ENCODE measurements around the gene SLC12A8. TPM values are rescaled to one million over a fixed set of nuclear protein-coding genes. Genes with fewer than 3 reads are reported as not detected.
A peak's percentile ranks its signal among the peaks of the same experiment; 100 is the strongest.

SLC12A8 gene
- total and polyA plus RNA-seq, 4 donors = 4.2 to 5.2 (median 4.9) TPM

- no peak overlapping the region for H3K4me3 ChIP-seq (ENCODE audit: low read depth, low read length)
- no peak for DNase-seq (ENCODE audit: low read depth in 4 of 6, low spot score in 6 of 6)
- no peaks in the 10 kb centered on the region for H3K9me3 ChIP-seq (ENCODE audit: control insufficient read depth, insufficient read depth, low read length)
- H3K27ac ChIP-seq (ENCODE audit: low read depth, low read length) = no peak overlapping the region
- H3K4me1 ChIP-seq (ENCODE audit: control insufficient read depth, insufficient read depth, low read length) = peaks cover 3% of the 10 kb centered on the region
- 67% methylated on average over 1 of the region's 3 CpGs for WGBS (ENCODE audit: insufficient coverage)
- H3K36me3 ChIP-seq (ENCODE audit: control insufficient read depth, insufficient read depth, low read length) = no peaks in the 10 kb centered on the region
- H3K27me3 ChIP-seq (ENCODE audit: control insufficient read depth, insufficient read depth, low read length) = no peaks in the 10 kb centered on the region
Observed at GRCh38 chr3:125179143-125179883, 33.2 kb downstream of the SLC12A8 start.

- over 99% methylated on average over 12 of the region's 13 CpGs for WGBS (ENCODE audit: insufficient coverage)
- Histone ChIP-seq H3K4me3 (ENCODE audit: low read depth, low read length) (no peak overlapping the region), H3K4me1 (ENCODE audit: control insufficient read depth, insufficient read depth, low read length) (peaks cover 3% of the 10 kb centered on the region), H3K27ac (ENCODE audit: low read depth, low read length) (no peak overlapping the region), H3K36me3 (ENCODE audit: control insufficient read depth, insufficient read depth, low read length) (no peaks in the 10 kb centered on the region), H3K27me3 (ENCODE audit: control insufficient read depth, insufficient read depth, low read length) (no peaks in the 10 kb centered on the region), H3K9me3 (ENCODE audit: control insufficient read depth, insufficient read depth, low read length) (no peaks in the 10 kb centered on the region)
- no peak for DNase-seq (ENCODE audit: low read depth in 4 of 6, low spot score in 6 of 6)
Observed at GRCh38 chr3:125177746-125178145, 34.8 kb downstream of the SLC12A8 start.

DNA sequence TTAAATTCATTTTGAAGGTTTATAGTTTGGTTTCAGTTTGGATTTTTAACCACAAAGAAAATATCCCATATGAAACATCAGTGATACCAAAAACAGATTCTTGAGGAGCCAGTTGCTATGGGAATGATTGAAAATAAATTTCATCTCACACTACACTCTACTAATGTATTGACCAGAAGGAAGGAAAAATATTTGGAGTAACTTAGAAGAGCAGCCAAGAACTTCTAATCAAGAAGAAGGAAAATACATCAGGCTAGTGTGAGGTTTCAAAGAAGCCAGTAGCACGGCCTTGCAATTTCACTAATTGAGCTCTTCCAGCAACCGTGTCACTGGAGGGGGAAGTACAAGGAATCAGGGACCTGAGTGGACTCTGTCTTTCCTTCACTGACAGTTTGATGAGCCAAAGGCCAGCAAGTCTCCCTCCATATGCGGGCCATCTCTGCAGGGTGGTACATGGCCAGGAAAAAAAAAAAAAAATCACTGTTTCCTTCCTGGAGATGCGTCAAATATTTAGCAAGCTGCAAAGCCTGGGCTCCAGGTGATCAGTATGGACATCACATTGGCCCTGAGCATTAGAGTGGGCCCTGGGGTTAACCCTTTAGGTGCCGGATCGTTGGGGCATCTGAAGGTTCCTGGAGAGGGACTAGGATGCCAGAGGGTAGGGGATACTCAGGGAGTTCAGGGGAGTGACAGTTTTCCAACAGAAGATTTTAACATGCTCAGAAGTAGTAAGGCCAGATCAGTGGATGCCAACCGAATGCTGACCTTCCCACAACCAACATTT, 37.1 kb downstream of the SLC12A8 start:
- WGBS (ENCODE audit: insufficient coverage) = 86% methylated on average over 5 of the region's 7 CpGs
- H3K4me1 ChIP-seq (ENCODE audit: control insufficient read depth, insufficient read depth, low read length) = peaks cover 3% of the 10 kb centered on the region
- H3K4me3 ChIP-seq (ENCODE audit: low read depth, low read length) = no peak overlapping the region
- H3K36me3 ChIP-seq (ENCODE audit: control insufficient read depth, insufficient read depth, low read length) = no peaks in the 10 kb centered on the region
- no peak for DNase-seq (ENCODE audit: low read depth in 4 of 6, low spot score in 6 of 6)
- H3K27ac ChIP-seq (ENCODE audit: low read depth, low read length) = no peak overlapping the region
- H3K27me3 ChIP-seq (ENCODE audit: control insufficient read depth, insufficient read depth, low read length) = no peaks in the 10 kb centered on the region
- no peaks in the 10 kb centered on the region for H3K9me3 ChIP-seq (ENCODE audit: control insufficient read depth, insufficient read depth, low read length)

GRCh38 chr3:125172346-125172745, 40.2 kb downstream of the SLC12A8 start:
- Histone ChIP-seq H3K9me3 (ENCODE audit: control insufficient read depth, insufficient read depth, low read length) (no peaks in the 10 kb centered on the region), H3K36me3 (ENCODE audit: control insufficient read depth, insufficient read depth, low read length) (no peaks in the 10 kb centered on the region), H3K4me3 (ENCODE audit: low read depth, low read length) (no peak overlapping the region), H3K27ac (ENCODE audit: low read depth, low read length) (no peak overlapping the region), H3K27me3 (ENCODE audit: control insufficient read depth, insufficient read depth, low read length) (no peaks in the 10 kb centered on the region), H3K4me1 (ENCODE audit: control insufficient read depth, insufficient read depth, low read length) (peaks cover 3% of the 10 kb centered on the region)
- WGBS (ENCODE audit: insufficient coverage) = no CpG with 5 or more reads among the region's 2 CpGs
- DNase-seq (ENCODE audit: low read depth in 4 of 6, low spot score in 6 of 6) = no peak

DNA sequence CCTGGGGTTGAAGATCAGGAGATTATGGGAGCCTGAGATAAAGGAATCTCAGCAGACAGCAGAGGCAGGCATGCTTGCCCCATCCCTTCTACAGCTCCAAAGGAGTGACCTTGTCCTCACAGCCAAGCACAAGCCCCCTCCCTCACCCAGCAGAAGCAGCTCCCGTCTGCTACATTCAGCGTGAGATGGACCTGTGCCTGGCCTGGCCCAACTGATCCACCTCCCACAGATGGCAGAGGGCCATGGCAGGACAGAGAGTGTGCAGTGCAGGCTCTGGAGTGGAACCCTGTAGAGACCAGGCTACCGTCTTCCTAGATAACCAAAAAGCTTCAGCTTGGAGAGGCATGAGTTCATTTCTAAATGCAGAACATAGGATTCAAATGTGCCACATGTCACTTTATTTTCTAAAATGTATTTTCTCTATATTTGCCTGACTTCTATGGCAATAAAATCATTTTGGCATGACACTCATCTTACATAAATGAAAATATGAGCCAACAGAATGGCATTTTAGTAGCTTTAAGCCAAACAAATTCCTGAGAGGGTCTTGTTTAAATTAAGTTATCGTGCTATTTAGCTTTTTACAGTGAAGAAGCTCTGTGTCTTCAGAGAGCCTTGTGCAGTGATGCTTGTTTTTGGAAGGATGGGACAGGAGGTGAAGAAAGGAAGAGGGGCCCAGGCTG, 43.7 kb downstream of the SLC12A8 start:
- 67% methylated on average over 3 of the region's 4 CpGs for WGBS (ENCODE audit: insufficient coverage)
- Histone ChIP-seq H3K36me3 (ENCODE audit: control insufficient read depth, insufficient read depth, low read length) (no peaks in the 10 kb centered on the region), H3K27ac (ENCODE audit: low read depth, low read length) (no peak overlapping the region), H3K27me3 (ENCODE audit: control insufficient read depth, insufficient read depth, low read length) (no peaks in the 10 kb centered on the region), H3K4me3 (ENCODE audit: low read depth, low read length) (no peak overlapping the region), H3K4me1 (ENCODE audit: control insufficient read depth, insufficient read depth, low read length) (peaks cover 9% of the 10 kb centered on the region), H3K9me3 (ENCODE audit: control insufficient read depth, insufficient read depth, low read length) (no peaks in the 10 kb centered on the region)
- DNase-seq (ENCODE audit: low read depth in 4 of 6, low spot score in 6 of 6) = peak in 1 of 6 donors; percentile 77

GRCh38 chr3:125166599-125167136, 45.9 kb downstream of the SLC12A8 start:
- Histone ChIP-seq H3K4me1 (ENCODE audit: control insufficient read depth, insufficient read depth, low read length) (peaks cover 13% of the 10 kb centered on the region), H3K9me3 (ENCODE audit: control insufficient read depth, insufficient read depth, low read length) (no peaks in the 10 kb centered on the region), H3K27me3 (ENCODE audit: control insufficient read depth, insufficient read depth, low read length) (no peaks in the 10 kb centered on the region), H3K27ac (ENCODE audit: low read depth, low read length) (no peak overlapping the region), H3K36me3 (ENCODE audit: control insufficient read depth, insufficient read depth, low read length) (peaks cover 2% of the 10 kb centered on the region), H3K4me3 (ENCODE audit: low read depth, low read length) (no peak overlapping the region)
- WGBS (ENCODE audit: insufficient coverage) = 93% methylated on average over 6 of the region's 13 CpGs
- no peak for DNase-seq (ENCODE audit: low read depth in 4 of 6, low spot score in 6 of 6)

- 92% methylated on average over 18 of the region's 18 CpGs for WGBS (ENCODE audit: insufficient coverage)
- peaks cover 13% of the 10 kb centered on the region for H3K4me1 ChIP-seq (ENCODE audit: control insufficient read depth, insufficient read depth, low read length)
Observed at GRCh38 chr3:125165948-125166553, 46.5 kb downstream of the SLC12A8 start.

DNA sequence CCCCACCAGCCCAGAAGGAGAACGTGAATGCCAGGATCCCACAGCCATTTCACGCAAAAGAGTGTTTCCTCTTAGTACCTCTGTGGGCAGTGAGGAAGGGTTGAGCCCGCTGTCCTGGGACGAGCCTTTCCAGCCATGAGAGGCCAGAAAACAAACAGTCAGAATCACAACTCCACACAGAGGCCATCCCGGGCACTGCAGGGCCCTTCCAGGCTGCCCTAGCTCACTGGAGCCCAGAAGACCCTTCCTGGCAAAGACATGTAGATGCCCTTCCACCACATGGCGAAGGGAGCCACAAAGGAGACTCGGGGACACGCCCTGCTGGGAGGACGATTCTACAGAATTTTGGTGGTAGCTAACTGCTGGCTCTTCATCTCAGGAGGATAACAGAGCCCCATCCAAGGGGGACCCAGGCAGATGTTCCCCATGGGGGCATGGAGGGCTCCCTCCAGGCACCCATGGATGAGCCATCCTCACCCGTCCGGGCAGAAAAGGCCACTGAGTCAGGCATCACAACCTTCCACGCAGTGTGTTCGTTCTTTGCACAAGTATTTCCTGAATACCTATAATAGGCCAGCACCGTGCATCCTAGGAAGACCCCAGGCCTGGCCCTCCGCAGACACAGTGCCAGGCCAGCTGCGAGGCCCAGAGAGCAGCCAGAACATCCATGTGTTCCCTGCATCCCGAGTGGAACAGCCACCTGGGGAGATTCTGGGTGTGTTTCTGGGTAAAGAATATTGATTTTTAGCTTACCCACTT, 47.2 kb downstream of the SLC12A8 start:
- DNase-seq (ENCODE audit: low read depth in 4 of 6, low spot score in 6 of 6) = no peak
- H3K27me3 ChIP-seq (ENCODE audit: control insufficient read depth, insufficient read depth, low read length) = no peaks in the 10 kb centered on the region
- no peak overlapping the region for H3K27ac ChIP-seq (ENCODE audit: low read depth, low read length)
- H3K4me3 ChIP-seq (ENCODE audit: low read depth, low read length) = no peak overlapping the region
- peaks cover 13% of the 10 kb centered on the region for H3K4me1 ChIP-seq (ENCODE audit: control insufficient read depth, insufficient read depth, low read length)
- 70% methylated on average over 13 of the region's 17 CpGs for WGBS (ENCODE audit: insufficient coverage)
- H3K9me3 ChIP-seq (ENCODE audit: control insufficient read depth, insufficient read depth, low read length) = no peaks in the 10 kb centered on the region
- H3K36me3 ChIP-seq (ENCODE audit: control insufficient read depth, insufficient read depth, low read length) = peaks cover 2% of the 10 kb centered on the region

More at GRCh38 chr3:125165948-125166553, 46.5 kb downstream of the SLC12A8 start:
- Histone ChIP-seq H3K27ac (ENCODE audit: low read depth, low read length) (no peak overlapping the region), H3K36me3 (ENCODE audit: control insufficient read depth, insufficient read depth, low read length) (peaks cover 2% of the 10 kb centered on the region), H3K4me3 (ENCODE audit: low read depth, low read length) (no peak overlapping the region), H3K27me3 (ENCODE audit: control insufficient read depth, insufficient read depth, low read length) (no peaks in the 10 kb centered on the region), H3K9me3 (ENCODE audit: control insufficient read depth, insufficient read depth, low read length) (no peaks in the 10 kb centered on the region)
- DNase-seq (ENCODE audit: low read depth in 4 of 6, low spot score in 6 of 6) = no peak

Measured in spinal cord (tissue), 10 donors.